ENCODE measurements around the gene PGLYRP3. TPM values are rescaled to one million over a fixed set of nuclear protein-coding genes. Genes with fewer than 3 reads are reported as not detected.

The PGLYRP3 gene
- total and polyA plus RNA-seq, 9 of the 15 experiments (the other 6 are each of a cell fraction or from before 2014, with no cell fraction given), result not detected

DNA sequence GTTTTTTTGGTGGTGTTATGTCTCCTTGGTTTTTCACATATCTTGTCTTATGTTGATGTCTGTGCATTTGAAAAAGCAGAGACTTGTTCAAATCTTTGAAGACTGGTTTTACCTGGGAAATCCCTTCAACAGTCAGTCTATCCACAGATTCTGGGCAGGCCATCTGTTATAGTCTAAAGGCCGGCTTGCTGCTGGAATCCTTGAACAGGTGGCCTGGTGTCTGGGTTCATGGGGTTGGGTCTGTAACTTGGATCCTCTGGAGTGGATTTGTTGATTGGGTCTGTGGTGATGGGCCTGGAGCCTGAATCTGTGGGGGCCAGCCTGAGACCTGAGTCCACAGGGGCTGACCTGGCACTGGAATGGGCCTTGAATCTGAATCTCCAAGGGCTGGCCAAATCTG is 41.0 kb downstream of the PGLYRP3 start:
- no peak overlapping the region for H3K9ac ChIP-seq (ENCODE audit: insufficient read depth in 1 of 2, low read depth in 2 of 2, low read length in 2 of 2)
- BruUV-seq (replicated peaks), result no TSS peak
- no peaks in the 10 kb centered on the region for H3K36me3 ChIP-seq (ENCODE audit: control insufficient read depth, insufficient read depth, low read length)
- no peaks in the 10 kb centered on the region for H3K79me2 ChIP-seq (ENCODE audit: control insufficient read depth, insufficient read depth, low read length)
- no peaks in the 10 kb centered on the region for H3K9me1 ChIP-seq (ENCODE audit: control insufficient read depth, insufficient read depth, low read length)
- H3K9me3 ChIP-seq (replicated peaks; ENCODE audit: control insufficient read depth, insufficient read depth, low read depth, low read length), result no peaks in the 10 kb centered on the region
- no peak overlapping the region for H3K4me2 ChIP-seq (ENCODE audit: insufficient read depth, low read length)
- DNase-seq (ENCODE audit: extremely low read depth in 1 of 4, low spot score in 3 of 4) (no peak), ATAC-seq (no peak), FAIRE-seq (no peak)
- ChIA-PET CTCF (ENCODE audit: low intra/inter-chr PET ratio) (no interaction called here), POLR2A (interaction anchor here (0.5 to 0.7 kb wide), 2 partner anchors 11 to 21 kb away, joined by 3 to 8 read pairs; no protein-coding TSS in a partner anchor)
- no peak overlapping the region for H3K4me3 ChIP-seq
- WGBS (ENCODE audit: insufficient coverage, low coverage, missing lambda C conversion rate), result 11% methylated on average over 1 of the region's 1 CpG
- H3K27ac ChIP-seq (ENCODE audit: extremely low read depth, low read depth, low read length), result no peak overlapping the region
- H3K4me1 ChIP-seq (replicated peaks in 1 of 2; ENCODE audit: control insufficient read depth in 2 of 2, insufficient read depth in 2 of 2, low read length in 2 of 2), result no peaks in the 10 kb centered on the region
- intact Hi-C loops (cut with micrococcal nuclease) (no loop called here), in situ Hi-C loops (cut with MboI) (no loop called here)
- no peak overlapping the region for H2AFZ ChIP-seq (ENCODE audit: low read depth, low read length)
- no peaks in the 10 kb centered on the region for H4K20me1 ChIP-seq (replicated peaks; ENCODE audit: control insufficient read depth, insufficient read depth, low read length)
- peaks cover 0 to 3% of the 10 kb centered on the region in 2 experiments; a peak in 2 of 5 replicates for H3K27me3 ChIP-seq (ENCODE audit: control insufficient read depth in 2 of 2, insufficient read depth in 2 of 2, low read length in 2 of 2)
- TF ChIP-seq JUN (IDR thresholded peaks at IDR 0.05; ENCODE audit: borderline replicate concordance, low read depth, low read length) (no peak), JUN (CRISPR knock-in tag; IDR thresholded peaks at IDR 0.05; ENCODE audit: borderline replicate concordance) (no peak), YBX1 (IDR thresholded peaks at IDR 0.05) (no peak), RREB1 (CRISPR knock-in tag; IDR thresholded peaks at IDR 0.05) (no peak), PHF20 (IDR thresholded peaks at IDR 0.05; ENCODE audit: partially characterized antibody) (no peak), ZNF444 (CRISPR knock-in tag; IDR thresholded peaks at IDR 0.05) (no peak), ETV1 (tag; conservative IDR thresholded peaks at IDR 0.05; ENCODE audit: low read depth) (no peak), PRMT5 (CRISPR knock-in tag; IDR thresholded peaks at IDR 0.05) (no peak), ARID2 (IDR thresholded peaks at IDR 0.05) (no peak), ESRRB (CRISPR knock-in tag; IDR thresholded peaks at IDR 0.05; ENCODE audit: borderline replicate concordance) (no peak), RBM25 (IDR thresholded peaks at IDR 0.05; ENCODE audit: low read depth, low read length, severe bottlenecking) (no peak), ZNF143 (CRISPR knock-in tag; IDR thresholded peaks at IDR 0.05) (no peak), ZNF197 (CRISPR knock-in tag; IDR thresholded peaks at IDR 0.05; ENCODE audit: low read depth) (no peak), ZNF707 (CRISPR knock-in tag; conservative IDR thresholded peaks at IDR 0.05) (no peak)
- TF ChIP-seq, protein P1, sequence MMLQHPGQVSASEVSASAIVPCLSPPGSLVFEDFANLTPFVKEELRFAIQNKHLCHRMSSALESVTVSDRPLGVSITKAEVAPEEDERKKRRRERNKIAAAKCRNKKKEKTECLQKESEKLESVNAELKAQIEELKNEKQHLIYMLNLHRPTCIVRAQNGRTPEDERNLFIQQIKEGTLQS (IDR thresholded peaks at IDR 0.05), result no peak
- TF ChIP-seq, protein P1 (CRISPR knock-in tag; conservative IDR thresholded peaks at IDR 0.05), result no peak

All from K562 (cell line).